NCI-H345 (cell line): ENCODE results near the gene JCAD.
"Not testable (repeated sequence)": the region's sequence is repeated elsewhere in the genome, so short reads cannot be mapped to it uniquely, and the experiment has no call there.

ENCODE experiments used
- DNase-seq: peaks from one replicate; lab custom pipeline; 2025; lab: John Stamatoyannopoulos, UW

The JCAD gene

DNA sequence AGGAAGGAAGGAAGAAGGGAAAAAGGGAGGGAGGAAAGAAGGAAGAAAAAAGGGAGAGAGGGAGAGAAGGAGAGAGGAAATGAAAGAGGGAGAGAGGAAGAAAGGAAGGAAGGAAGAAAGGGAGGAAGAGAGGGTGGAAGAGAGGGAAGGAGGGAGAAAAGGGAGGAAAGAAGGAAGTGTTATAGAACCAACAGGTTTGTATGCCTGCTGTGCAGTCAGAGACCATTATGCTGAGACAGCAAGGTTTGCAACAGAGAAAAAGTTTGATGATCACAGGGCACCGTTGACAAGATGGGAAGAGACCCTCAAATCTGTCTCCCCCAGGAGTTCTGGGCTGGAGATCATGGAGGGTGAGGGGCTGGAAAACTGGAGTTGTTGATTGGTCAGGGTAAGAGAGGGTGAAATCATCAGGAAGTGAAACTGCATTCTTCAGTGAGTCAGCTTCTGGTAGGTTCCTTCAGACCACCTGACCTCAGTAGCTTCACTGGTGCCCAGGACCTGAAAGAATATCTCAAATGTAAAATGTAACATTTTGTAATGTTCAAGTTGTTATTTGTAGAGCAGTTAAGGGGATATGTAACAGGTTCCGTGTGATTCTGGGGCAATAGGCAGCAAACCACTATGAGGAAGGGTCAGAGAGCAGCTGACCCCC, 76.3 kb downstream of the JCAD start:
- DNase-seq = no peak

DNA sequence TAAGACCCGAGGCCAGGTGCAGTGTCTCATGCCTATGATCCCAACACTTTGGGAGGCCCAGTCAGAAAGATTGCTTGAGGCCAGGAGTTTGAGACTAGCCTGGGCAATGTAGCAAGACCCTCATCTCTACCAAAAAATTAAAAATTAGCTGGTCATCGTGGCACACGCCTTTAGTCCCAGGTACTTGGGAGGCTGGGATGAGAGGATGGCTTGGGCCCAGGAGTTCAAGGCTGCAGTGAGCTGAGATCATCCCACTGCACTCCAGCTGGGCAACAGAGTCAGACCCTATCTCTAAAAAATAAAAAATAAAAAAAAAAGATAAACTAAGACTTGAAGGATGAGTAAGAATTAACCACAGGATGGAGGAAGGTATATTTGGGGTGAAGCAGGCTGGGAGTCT, 77.9 kb downstream of the JCAD start:
- no peak for DNase-seq

GRCh38 chr10:29980084-29980483, 79.3 kb downstream of the JCAD start:
- DNase-seq = no peak

DNA sequence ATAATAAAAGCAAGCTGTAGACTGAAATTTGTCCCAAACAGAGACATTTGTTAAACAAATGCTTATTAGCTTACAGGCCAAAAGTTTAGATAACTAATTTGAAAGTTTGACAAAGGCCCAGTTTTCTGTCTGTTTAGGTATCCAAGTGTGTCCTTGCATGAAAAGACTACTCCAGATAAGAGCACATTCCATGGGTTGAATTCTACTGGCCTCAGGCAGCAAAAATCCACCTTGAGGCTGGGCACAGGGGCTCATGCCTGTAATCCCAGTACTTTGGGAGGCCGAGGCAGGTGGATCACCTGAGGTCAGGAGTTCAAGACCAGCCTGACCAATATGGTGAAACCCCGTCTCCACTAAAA, 80.0 kb downstream of the JCAD start:
- DNase-seq = not testable (repeated sequence)

GRCh38 chr10:29977171-29977570, 82.2 kb downstream of the JCAD start:
- DNase-seq = no peak

DNA sequence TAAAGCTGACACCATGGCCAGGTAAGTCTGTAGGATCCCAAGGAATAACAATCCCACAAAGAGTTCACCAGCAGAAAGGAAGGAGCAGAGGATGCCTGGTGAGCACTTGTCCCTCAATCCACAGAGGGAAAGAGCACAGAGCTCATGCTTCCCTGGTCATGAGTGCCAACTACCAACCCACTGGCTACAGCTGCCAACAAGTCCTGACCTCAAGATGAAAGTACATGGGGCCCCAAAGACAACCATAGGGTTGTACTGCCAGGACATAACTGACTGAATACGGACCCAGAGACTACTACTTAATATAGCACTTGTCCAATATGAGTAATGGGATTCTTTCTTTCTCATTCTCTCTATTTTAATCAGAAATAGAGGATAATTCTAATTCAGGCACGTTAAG, 83.3 kb downstream of the JCAD start:
- DNase-seq = no peak

GRCh38 chr10:29974773-29975172, 84.6 kb downstream of the JCAD start:
- DNase-seq = no peak

DNA sequence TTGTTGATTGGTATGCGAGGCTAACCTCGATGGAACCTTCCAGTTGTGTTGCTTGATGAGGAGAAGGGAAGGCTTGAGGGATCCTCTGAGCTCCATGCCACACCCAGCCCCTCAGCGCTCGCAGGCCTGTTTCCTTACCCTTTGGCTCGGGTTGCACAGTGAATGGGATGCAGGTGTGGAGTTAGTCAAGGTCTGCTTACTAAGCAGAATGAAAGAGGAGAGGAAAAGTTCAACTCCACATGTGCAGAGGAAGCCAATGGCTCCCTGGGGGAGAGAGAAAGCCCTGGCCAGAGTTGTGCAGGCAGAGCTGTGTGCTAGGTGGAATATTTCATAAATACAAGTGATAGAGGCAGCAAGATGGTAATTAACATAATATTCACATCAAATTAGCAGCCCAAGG, 85.5 kb downstream of the JCAD start:
- DNase-seq = no peak

DNA sequence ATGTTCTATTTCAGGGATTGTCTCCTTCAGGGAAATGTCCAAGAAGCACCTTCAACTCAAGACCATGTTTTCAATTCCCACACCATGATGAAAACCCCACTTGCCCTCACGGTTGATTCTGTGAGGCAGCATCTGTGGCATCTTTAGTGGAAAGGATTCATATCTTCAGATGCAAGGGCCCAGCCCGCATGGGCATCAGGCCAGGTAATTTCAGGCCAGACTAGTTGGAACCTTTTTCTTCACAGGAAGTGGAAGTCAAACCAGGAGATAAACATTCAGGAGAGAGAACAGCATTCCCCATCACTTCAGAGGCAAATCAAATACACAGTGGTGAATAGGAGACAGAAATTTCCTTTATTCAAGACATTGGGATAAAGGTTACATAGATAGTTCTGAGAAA, 88.8 kb downstream of the JCAD start:
- no peak for DNase-seq

DNA sequence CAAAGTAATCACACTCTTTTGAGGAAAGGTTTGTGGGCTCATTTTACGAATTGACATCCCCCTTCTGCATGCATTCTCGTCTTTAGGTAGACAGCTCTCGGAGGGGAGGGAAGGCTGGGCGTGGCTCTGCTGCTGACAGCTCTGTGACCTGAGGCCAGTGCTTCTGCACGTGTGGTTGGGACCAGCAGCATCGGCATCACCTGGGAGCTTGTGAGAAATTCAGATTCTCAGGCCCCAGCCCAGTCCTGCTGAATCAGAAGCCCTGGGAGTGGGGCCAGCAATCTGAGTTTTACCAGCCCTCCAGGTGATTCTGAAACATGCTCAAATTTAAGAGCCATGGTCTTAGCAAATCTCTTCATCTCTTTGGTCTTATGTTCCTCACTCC, 89.4 kb downstream of the JCAD start:
- DNase-seq = no peak

DNA sequence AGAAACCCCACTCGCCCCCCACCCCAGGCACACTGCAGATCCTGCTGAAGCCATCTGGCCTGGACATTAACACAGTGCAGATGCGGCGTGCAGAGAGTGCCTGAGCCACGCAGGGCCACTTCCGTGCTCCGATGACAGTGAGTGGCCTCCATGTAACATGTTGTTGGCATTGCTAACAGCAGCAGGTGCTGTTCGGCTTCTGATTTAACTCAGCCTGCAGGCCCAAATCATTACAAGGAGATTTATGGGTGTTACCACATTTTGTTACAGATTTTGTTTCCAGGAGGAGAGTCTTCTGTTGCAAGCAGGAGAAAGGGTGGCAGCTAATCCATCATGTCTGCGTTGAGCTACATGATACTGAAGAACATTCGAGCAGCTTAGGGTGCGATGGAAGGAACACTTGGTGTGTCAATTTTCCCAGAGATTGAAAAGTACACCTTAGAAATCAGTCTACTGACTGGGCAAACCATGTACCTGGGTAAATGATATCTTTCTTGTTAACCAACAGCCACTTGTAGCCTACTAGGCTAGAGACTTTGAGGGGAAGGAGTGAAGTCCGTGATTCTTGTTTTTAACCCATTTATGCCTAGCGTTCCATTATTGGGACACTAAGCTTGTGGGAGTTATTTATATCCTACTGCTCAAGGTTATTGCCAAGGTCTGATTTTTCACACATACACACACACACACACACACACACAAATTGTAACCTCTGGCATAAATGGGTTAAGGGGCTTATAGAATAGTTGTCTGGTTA, 90.0 kb downstream of the JCAD start:
- no peak for DNase-seq

DNA sequence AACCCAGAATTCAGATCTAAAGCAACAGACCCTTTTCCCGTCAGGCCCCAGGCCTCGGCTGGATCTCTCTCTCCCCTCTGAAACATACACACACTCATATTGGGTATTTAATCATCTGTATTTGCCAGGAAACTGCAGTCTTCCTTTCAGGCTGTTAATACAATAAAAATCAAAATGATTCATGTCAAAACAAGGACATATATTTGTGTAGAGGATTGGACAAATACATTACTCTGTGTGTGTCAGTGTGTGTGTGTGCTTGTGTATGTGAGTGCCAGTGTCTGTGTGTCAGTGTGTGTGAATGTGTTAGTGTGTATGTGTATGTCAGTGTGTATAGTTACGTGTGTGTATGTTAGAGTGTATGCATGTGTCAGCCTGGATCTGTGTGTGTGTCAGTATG, 90.8 kb downstream of the JCAD start:
- no peak for DNase-seq

DNA sequence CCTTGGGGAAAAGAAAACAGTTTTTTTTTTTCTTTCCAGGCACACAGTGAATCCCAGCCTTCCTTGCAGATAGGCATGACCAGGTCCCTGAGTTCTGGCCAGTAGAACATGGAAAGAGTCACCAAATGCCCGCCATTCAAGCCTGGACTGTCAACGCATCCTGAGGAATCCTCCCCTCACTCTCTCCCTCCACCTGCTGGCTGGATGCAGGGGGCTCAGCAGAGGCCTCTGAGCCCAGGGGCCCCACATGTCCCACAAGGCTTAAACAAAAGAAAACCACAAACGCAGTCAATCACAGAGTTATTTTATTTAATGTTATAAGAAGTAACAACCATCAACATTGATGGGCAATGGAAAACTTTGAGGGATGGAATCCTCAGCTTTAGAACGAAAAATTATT, 93.1 kb downstream of the JCAD start:
- DNase-seq = no peak
